OCI-LY7 (cell line): ENCODE results near the gene UHRF2. TPM values are rescaled to one million over a fixed set of nuclear protein-coding genes. Genes with fewer than 3 reads are reported as not detected.
"Not testable (repeated sequence)": the region's sequence is repeated elsewhere in the genome, so short reads cannot be mapped to it uniquely, and the experiment has no call there.

Experiments
- BruUV-seq: library from RNA; stranded (reverse); fragments of 400-500 nt; replicated peaks from 2 replicates; lab custom pipeline; 2021; lab: Mats Ljungman, UMichigan
- CTCF ChIA-PET: fragments of 300-600 bp; sonication (Branson Sonifier 250); formaldehyde crosslinking; loops from one replicate; lab custom pipeline; 2022; ENCODE audit warnings: antibody characterized with exemption; ENCODE audit not compliant: unreplicated experiment; lab: Charles Lee
- POLR2A ChIA-PET: fragments of 300-600 bp; sonication (Branson Sonifier 250); formaldehyde crosslinking; loops from one replicate; lab custom pipeline; 2022; ENCODE audit warnings: antibody characterized with exemption; lab: Charles Lee
- DNase-seq: peaks from one replicate; pipeline ENCODE4 v3.0.0-alpha.2; 2015; ENCODE audit warnings: low spot score
- H2AFZ ChIP-seq: fragments of 200-600 bp; sonication (generic), shearing (Covaris generic); 2 replicates; pipeline ENCODE4 v1.6.1; 2014; ENCODE audit warnings: mild to moderate bottlenecking, antibody characterized with exemption, low read length, moderate library complexity
- H3K27ac ChIP-seq: fragments of 200-600 bp; sonication (generic); 2 replicates; pipeline ENCODE4 v1.5.1; 2014; ENCODE audit warnings: mixed run types, low read depth, mild to moderate bottlenecking, moderate library complexity, low read length, inconsistent platforms; ENCODE audit not compliant: poor library complexity, severe bottlenecking
- H3K36me3 ChIP-seq: fragments of 200-600 bp; sonication (generic); 2 replicates; pipeline ENCODE4 v1.6.1; 2014; ENCODE audit warnings: mild to moderate bottlenecking, antibody characterized with exemption, low read length, moderate library complexity, mixed read lengths; ENCODE audit not compliant: insufficient read depth
- H3K4me1 ChIP-seq: fragments of 200-600 bp; sonication (generic); 2 replicates; pipeline ENCODE4 v1.5.1; 2014; ENCODE audit warnings: mild to moderate bottlenecking, low read length; ENCODE audit not compliant: insufficient read depth, poor library complexity, severe bottlenecking
- H3K4me2 ChIP-seq: fragments of 200-600 bp; sonication (generic); 2 replicates; pipeline ENCODE4 v1.6.1; 2014; ENCODE audit warnings: mild to moderate bottlenecking, low read length
- H3K4me3 ChIP-seq: fragments of 200-600 bp; sonication (generic); 2 replicates; pipeline ENCODE4 v1.5.1; 2014; ENCODE audit warnings: mild to moderate bottlenecking, low read depth, low read length; ENCODE audit not compliant: poor library complexity, severe bottlenecking
- H3K79me2 ChIP-seq: fragments of 200-600 bp; sonication (generic); 2 replicates; pipeline ENCODE4 v1.6.1; 2016; ENCODE audit warnings: low read depth, mild to moderate bottlenecking, low read length, moderate library complexity, mixed read lengths; ENCODE audit not compliant: insufficient read depth
- H3K9me2 ChIP-seq: fragments of 200-600 bp; sonication (generic); 2 replicates; pipeline ENCODE4 v1.6.1; 2016; ENCODE audit warnings: mild to moderate bottlenecking, low read length, mixed read lengths; ENCODE audit not compliant: insufficient read depth
- H3K9me3 ChIP-seq: fragments of 200-600 bp; sonication (generic); 2 replicates; pipeline ENCODE4 v1.6.1; 2014; ENCODE audit warnings: mild to moderate bottlenecking, mixed run types, low read length, mixed read lengths
- H4K20me1 ChIP-seq: fragments of 200-600 bp; sonication (generic); 2 replicates; pipeline ENCODE4 v1.6.1; 2014; ENCODE audit warnings: mild to moderate bottlenecking, antibody characterized with exemption, low read length, moderate library complexity, mixed read lengths; ENCODE audit not compliant: insufficient read depth
- CTCF ChIP-seq: fragments of 200-600 bp; sonication (generic); conservative IDR thresholded peaks from 2 replicates; pipeline ENCODE4 v1.5.1; 2014; ENCODE audit warnings: mild to moderate bottlenecking, antibody characterized with exemption, low read length, moderate library complexity, mixed read lengths
- EZH2phosphoT487 ChIP-seq: fragments of 200-600 bp; sonication (generic); IDR thresholded peaks from 2 replicates; pipeline ENCODE4 v1.6.1; 2018; ENCODE audit warnings: low read depth, borderline replicate concordance, mild to moderate bottlenecking, mixed run types, antibody characterized with exemption, low read length, moderate library complexity, mixed read lengths
- intact Hi-C: fragments of 100-400 bp; cut with micrococcal nuclease; formaldehyde crosslinking; loops from one replicate; pipeline ENCODE4 v1.10.0; 2022; ENCODE audit not compliant: unreplicated experiment
- total RNA-seq, 2 experiments: library from RNA; depleted of rRNA in 1 of 2; stranded (reverse); fragments of >200 nt in 1 of 2; shearing (Covaris generic) in 1 of 2; gene quantifications; 2 replicates each; pipeline ENCODE4 v1.2.3, GENCODE V29; 2014 to 2022

The UHRF2 gene
- total RNA-seq, 2 experiments from 2014 or later = 70.1 to 76.6 TPM

- Histone ChIP-seq H3K79me2 (no peaks in the 10 kb centered on the region), H3K36me3 (no peaks in the 10 kb centered on the region), H3K4me3 (no peak overlapping the region), H3K9me2 (no peaks in the 10 kb centered on the region), H2AFZ (no peak overlapping the region), H3K9me3 (no peaks in the 10 kb centered on the region), H4K20me1 (no peaks in the 10 kb centered on the region), H3K27ac (no peak overlapping the region), H3K4me2 (no peak overlapping the region), H3K4me1 (no peaks in the 10 kb centered on the region)
- DNase-seq = no peak
- BruUV-seq = no TSS peak
- ChIA-PET CTCF (no interaction called here), POLR2A (no interaction called here)
- intact Hi-C loops = no loop called here
- TF ChIP-seq EZH2phosphoT487 = no peak
- no peak for TF ChIP-seq CTCF
These were observed 125.7 kb downstream of the UHRF2 start for GRCh38 chr9:6538666-6539071.

- intact Hi-C loops, H3K4me2 ChIP-seq, CTCF ChIA-PET, H3K4me3 ChIP-seq, H3K4me1 ChIP-seq, H3K9me2 ChIP-seq, DNase-seq, H3K27ac ChIP-seq, H3K36me3 ChIP-seq, H3K79me2 ChIP-seq, BruUV-seq, H2AFZ ChIP-seq, H4K20me1 ChIP-seq, H3K9me3 ChIP-seq: not testable (repeated sequence)
- POLR2A ChIA-PET = interaction anchor here (0.6 to 0.7 kb wide), 3 partner anchors 63 to 237 kb away, joined by 3 to 6 read pairs (median 3); no protein-coding TSS in a partner anchor
These were observed 129.6 kb downstream of the UHRF2 start for GRCh38 chr9:6542617-6543016.

- no peak for DNase-seq
- no peaks in the 10 kb centered on the region for H3K9me2 ChIP-seq
- H3K4me3 ChIP-seq = no peak overlapping the region
- no TSS peak for BruUV-seq
- no peak overlapping the region for H3K4me2 ChIP-seq
- H3K9me3 ChIP-seq = no peaks in the 10 kb centered on the region
- H3K27ac ChIP-seq = no peak overlapping the region
- no peak overlapping the region for H2AFZ ChIP-seq
- H3K36me3 ChIP-seq = no peaks in the 10 kb centered on the region
- TF ChIP-seq EZH2phosphoT487 = no peak
- TF ChIP-seq CTCF = no peak
- intact Hi-C loops = no loop called here
- ChIA-PET POLR2A (interaction anchor here (0.6 kb wide), 2 partner anchors 202 to 507 kb away, joined by 3 to 4 read pairs; no protein-coding TSS in a partner anchor), CTCF (no interaction called here)
- no peaks in the 10 kb centered on the region for H4K20me1 ChIP-seq
- no peaks in the 10 kb centered on the region for H3K79me2 ChIP-seq
- no peaks in the 10 kb centered on the region for H3K4me1 ChIP-seq
These were observed 130.2 kb downstream of the UHRF2 start for GRCh38 chr9:6543204-6543603.
